GM19468 (cell line): ENCODE measurements around the gene ARHGAP8.

Source experiments
- ATAC-seq: cut with Tn5 transposase; IDR thresholded peaks from one replicate; pipeline ENCODE4 v1.9.1; 2021; ENCODE audit warnings: mild to moderate bottlenecking, moderate library complexity, moderate number of reproducible peaks; ENCODE audit not compliant: unreplicated experiment; ENCODE audit errors: extremely low read depth

The ARHGAP8 gene

GRCh38 chr22:44821741-44822475 lies 69.5 kb downstream of the ARHGAP8 start:
- no peak for ATAC-seq

GRCh38 chr22:44822534-44822933 lies 70.2 kb downstream of the ARHGAP8 start:
- no peak for ATAC-seq

- no peak for ATAC-seq
These were observed 71.0 kb downstream of the ARHGAP8 start for GRCh38 chr22:44823396-44823795.

GRCh38 chr22:44823806-44824205 lies 71.4 kb downstream of the ARHGAP8 start:
- ATAC-seq = no peak

- no peak for ATAC-seq
These were observed 71.9 kb downstream of the ARHGAP8 start for GRCh38 chr22:44824271-44824670.

- no peak for ATAC-seq
These were observed 73.2 kb downstream of the ARHGAP8 start for GRCh38 chr22:44825310-44826150.

- ATAC-seq = no peak
These were observed 75.4 kb downstream of the ARHGAP8 start for GRCh38 chr22:44827666-44828190.

- no peak for ATAC-seq
These were observed 75.8 kb downstream of the ARHGAP8 start for GRCh38 chr22:44828193-44828592.

- no peak for ATAC-seq
These were observed 79.5 kb downstream of the ARHGAP8 start for GRCh38 chr22:44831885-44832284.

GRCh38 chr22:44834065-44834464 lies 81.7 kb downstream of the ARHGAP8 start:
- ATAC-seq = no peak

- ATAC-seq = no peak
These were observed 85.1 kb downstream of the ARHGAP8 start for GRCh38 chr22:44837481-44837880.

GRCh38 chr22:44838316-44839016 lies 86.1 kb downstream of the ARHGAP8 start:
- ATAC-seq = no peak

- no peak for ATAC-seq
These were observed 86.7 kb downstream of the ARHGAP8 start for GRCh38 chr22:44839061-44839460.

GRCh38 chr22:44839721-44840120 lies 87.3 kb downstream of the ARHGAP8 start:
- no peak for ATAC-seq

- no peak for ATAC-seq
These were observed 88.4 kb downstream of the ARHGAP8 start for GRCh38 chr22:44840611-44841322.

- ATAC-seq = no peak
These were observed 90.0 kb downstream of the ARHGAP8 start for GRCh38 chr22:44842417-44842816.

- no peak for ATAC-seq
These were observed 92.8 kb downstream of the ARHGAP8 start for GRCh38 chr22:44845191-44845590.

GRCh38 chr22:44845796-44846720 lies 93.7 kb downstream of the ARHGAP8 start:
- no peak for ATAC-seq

GRCh38 chr22:44846726-44847275 lies 94.4 kb downstream of the ARHGAP8 start:
- ATAC-seq = no peak
